GM18951 (cell line): Measurements from ENCODE around the gene RAMP1.

Experiments used
- POLR2A ChIP-seq: IDR thresholded peaks from 4 replicates; pipeline ENCODE4 v1.6.1; 2011; ENCODE audit warnings: mild to moderate bottlenecking; ENCODE audit not compliant: insufficient read length, insufficient read depth; ENCODE audit errors: extremely low read depth
- in situ Hi-C: fragments of 300-500 bp; cut with MboI; formaldehyde crosslinking; loops from one replicate; pipeline ENCODE4 v1.12.0; 2022; ENCODE audit warnings: low sequenced_read_pairs, mixed read lengths, inconsistent platforms; ENCODE audit not compliant: unreplicated experiment

The RAMP1 gene

DNA sequence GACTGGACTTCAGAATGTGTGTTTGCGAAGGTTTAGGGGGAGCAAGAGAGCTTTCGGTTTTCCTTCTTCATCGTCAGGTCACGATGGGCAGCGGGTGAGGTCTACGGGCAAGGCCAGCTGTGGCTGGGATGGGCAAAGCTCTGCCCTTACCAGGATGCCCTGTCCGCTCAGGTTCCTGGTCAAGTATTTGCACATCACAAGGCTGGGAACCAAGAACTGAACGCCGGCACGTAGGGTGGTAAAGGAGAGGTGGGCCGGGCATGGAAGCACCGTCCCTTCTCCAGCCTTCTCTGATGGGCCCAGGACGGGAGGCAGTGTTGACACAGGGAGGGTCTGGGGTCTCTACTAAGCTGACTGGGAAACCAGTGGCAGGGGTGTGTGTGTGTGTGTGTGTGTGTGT, 56.9 kb downstream of the RAMP1 start:
- no peak for TF ChIP-seq POLR2A
- in situ Hi-C loops = no loop called here

GRCh38 chr2:237917696-237918374, 58.4 kb downstream of the RAMP1 start:
- TF ChIP-seq POLR2A = no peak
- in situ Hi-C loops = no loop called here

- in situ Hi-C loops = no loop called here
- no peak for TF ChIP-seq POLR2A
Measured at GRCh38 chr2:237919593-237919992, 60.2 kb downstream of the RAMP1 start.

- in situ Hi-C loops = no loop called here
- no peak for TF ChIP-seq POLR2A
Measured at GRCh38 chr2:237920673-237921072, 61.2 kb downstream of the RAMP1 start.

GRCh38 chr2:237921967-237922492, 62.6 kb downstream of the RAMP1 start:
- TF ChIP-seq POLR2A = no peak
- in situ Hi-C loops = no loop called here

DNA sequence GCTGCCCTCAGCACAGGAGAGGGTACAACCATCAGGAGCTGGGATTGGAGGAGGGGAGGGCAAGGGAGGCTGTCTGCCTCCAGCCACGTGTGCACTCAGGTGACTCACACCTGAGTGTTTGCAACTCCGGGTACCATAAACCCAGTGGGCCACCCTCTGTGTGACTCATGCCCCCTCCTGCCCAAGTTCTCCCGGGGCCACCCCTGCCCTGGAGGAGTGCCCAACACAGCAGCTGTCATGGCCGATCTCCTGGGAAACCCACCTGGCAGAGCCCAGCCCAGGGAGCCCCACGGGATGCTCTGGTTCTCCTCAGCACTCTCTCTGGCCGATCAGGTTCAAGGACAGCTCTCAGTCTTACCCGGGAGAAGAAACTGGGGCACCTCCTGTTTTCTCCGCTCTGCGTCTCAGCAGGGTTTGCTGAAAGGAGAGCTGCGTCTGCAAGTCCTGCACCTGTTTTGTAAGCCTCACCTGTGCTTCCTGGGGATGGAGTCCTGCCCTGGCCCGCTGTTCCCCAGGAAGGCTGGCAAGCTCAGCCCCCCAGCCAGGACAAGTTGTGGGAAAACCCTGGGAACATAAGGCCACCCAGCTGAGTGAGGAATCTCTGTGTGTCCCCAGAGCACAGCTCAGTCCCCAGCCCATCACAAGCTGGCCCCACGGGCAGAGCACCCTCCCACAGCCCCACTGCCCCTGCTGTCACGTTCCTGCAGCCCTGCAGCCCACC, 63.4 kb downstream of the RAMP1 start:
- no peak for TF ChIP-seq POLR2A
- in situ Hi-C loops = no loop called here

GRCh38 chr2:237923481-237924163, 64.2 kb downstream of the RAMP1 start:
- TF ChIP-seq POLR2A = no peak
- in situ Hi-C loops = no loop called here

DNA sequence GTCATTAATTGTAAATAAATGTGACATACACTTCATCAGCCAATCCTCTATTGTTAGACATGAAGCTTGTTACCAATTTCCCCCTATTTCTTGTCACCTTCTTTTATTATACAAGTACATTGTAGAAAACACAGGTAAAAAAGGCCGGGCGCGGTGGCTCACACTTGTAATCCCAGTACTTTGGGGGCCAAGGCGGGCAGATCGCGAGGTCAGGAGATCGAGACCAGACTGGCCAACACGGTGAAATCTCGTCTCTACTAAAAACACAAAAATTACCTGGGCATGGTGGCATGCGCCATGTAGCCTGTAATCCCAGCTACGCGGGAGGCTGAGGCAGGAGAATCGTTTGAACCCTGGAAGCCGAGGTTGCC, 64.7 kb downstream of the RAMP1 start:
- in situ Hi-C loops = no loop called here
- TF ChIP-seq POLR2A = no peak

DNA sequence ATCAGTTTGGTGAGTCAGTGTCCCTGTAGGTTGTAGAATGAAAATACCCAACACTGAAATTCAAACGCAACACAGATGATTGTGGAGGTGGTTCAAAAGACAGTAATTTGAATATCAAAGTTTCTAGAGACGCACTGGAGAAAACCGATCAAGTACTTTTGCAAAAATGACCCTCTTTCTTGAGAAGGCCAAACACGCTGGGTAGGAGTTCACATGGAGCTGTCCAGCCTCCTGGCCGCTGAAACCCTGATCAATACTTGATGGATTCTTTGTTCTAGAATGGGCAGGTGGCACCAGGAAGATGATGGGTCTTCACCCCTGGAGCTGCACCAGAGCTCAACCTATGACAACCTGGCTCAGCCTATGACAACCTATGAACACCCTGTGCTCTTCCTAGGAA, 67.7 kb downstream of the RAMP1 start:
- TF ChIP-seq POLR2A = no peak
- in situ Hi-C loops = no loop called here

- TF ChIP-seq POLR2A = no peak
- in situ Hi-C loops = no loop called here
Measured at GRCh38 chr2:237927986-237928385, 68.6 kb downstream of the RAMP1 start.

- in situ Hi-C loops = no loop called here
- no peak for TF ChIP-seq POLR2A
Measured at GRCh38 chr2:237929979-237930378, 70.6 kb downstream of the RAMP1 start.

DNA sequence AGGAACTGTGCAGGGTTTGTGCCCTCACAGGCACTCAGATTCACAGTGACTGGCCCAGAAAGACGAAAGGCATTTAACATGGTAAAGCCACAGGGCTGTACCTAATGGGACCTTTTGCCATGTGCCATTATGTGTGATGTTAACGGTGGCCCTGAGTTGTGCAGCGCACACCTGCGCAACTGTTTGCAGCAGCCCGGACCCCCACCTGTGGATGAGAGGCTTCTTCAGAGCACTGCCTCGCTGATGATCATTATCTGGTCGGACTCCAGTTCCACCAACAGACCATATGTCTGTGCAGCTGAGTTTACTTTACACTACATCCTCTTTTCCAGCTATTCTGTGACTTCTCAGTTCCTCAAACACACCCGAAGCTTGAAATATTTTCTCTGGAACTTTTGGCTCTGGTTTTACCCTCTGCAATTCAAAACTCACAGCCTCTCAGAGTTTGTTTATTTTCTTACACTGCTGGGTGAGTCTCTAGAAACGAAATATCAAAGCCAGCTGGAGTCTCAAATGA, 71.8 kb downstream of the RAMP1 start:
- no peak for TF ChIP-seq POLR2A
- in situ Hi-C loops = no loop called here

DNA sequence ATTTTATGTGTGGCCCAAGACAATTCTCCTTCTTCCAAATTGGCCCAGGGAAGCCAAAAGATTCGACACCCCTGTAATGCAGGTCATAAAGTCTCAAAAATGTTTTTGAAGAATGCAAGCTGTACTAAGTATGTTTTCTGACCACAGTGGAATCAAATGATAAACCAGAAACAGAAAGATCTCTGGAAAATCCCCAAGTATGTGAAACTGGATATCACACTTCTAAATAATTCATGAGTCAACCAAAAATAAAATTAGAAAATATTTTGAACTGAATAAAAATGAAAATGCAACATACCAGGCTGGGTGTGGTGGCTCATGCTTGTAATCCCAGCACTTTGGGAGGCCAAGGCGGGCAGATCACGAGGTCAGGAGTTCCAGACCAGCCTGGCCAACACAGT, 73.3 kb downstream of the RAMP1 start:
- no peak for TF ChIP-seq POLR2A
- in situ Hi-C loops = no loop called here
